Naive thymus-derived CD4-positive, alpha-beta T cell (primary cell): ENCODE measurements around the gene RELN. TPM values are rescaled to one million over a fixed set of nuclear protein-coding genes. Genes with fewer than 3 reads are reported as not detected.

Experiments
- ATAC-seq: fragments of 150-1000 bp; cut with Tn5 transposase; 2 replicates; pipeline ENCODE4 v1.10.0; 2021; ENCODE audit warnings: mild to moderate bottlenecking, moderate library complexity
- CTCF ChIA-PET: fragments of 350-600 bp; sonication (Branson Sonifier 250); formaldehyde crosslinking; loops from one replicate; lab custom pipeline; 2021; ENCODE audit warnings: antibody characterized with exemption; lab: Charles Lee
- POLR2A ChIA-PET: fragments of 350-600 bp; sonication (Branson Sonifier 250); formaldehyde crosslinking; loops from one replicate; lab custom pipeline; 2021; ENCODE audit warnings: antibody characterized with exemption, inconsistent platforms; lab: Charles Lee
- DNase-seq, 9 donors: peaks; one replicate each; pipeline versions ENCODE4 v3.0.0 to v3.0.0-alpha.2; 2020 to 2022; ENCODE audit warnings: mixed read lengths in 1 of 9
- H3K27ac ChIP-seq: one replicate; pipeline ENCODE4 v1.7.0; 2013; ENCODE audit warnings: mild to moderate bottlenecking, low read depth, low read length, moderate library complexity
- H3K27me3 ChIP-seq, 2 donors: one replicate each; pipeline ENCODE4 v1.7.0; 2013; ENCODE audit warnings: low read length in 2 of 2, mild to moderate bottlenecking in 2 of 2, moderate library complexity in 2 of 2; ENCODE audit not compliant: control insufficient read depth in 2 of 2, insufficient read depth in 2 of 2
- H3K36me3 ChIP-seq, 3 experiments: 1 replicate in 2 of 3; 2 replicates in 1 of 3; pipeline ENCODE4 v1.7.0; 2013; ENCODE audit warnings: low read length in 3 of 3, mild to moderate bottlenecking in 3 of 3, moderate library complexity in 1 of 3; ENCODE audit not compliant: insufficient read depth in 3 of 3, control insufficient read depth in 2 of 3
- H3K4me1 ChIP-seq, 2 donors: one replicate each; pipeline ENCODE4 v1.7.0; 2013; ENCODE audit warnings: low read length in 2 of 2, mild to moderate bottlenecking in 2 of 2, moderate library complexity in 1 of 2; ENCODE audit not compliant: control insufficient read depth in 2 of 2, insufficient read depth in 2 of 2
- H3K4me3 ChIP-seq: 2 replicates; pipeline ENCODE4 v1.7.0; 2013; ENCODE audit warnings: mild to moderate bottlenecking, low read length
- H3K9me3 ChIP-seq, 3 experiments: 1 replicate in 2 of 3; 2 replicates in 1 of 3; pipeline ENCODE4 v1.7.0; 2013; ENCODE audit warnings: low read length in 3 of 3; ENCODE audit not compliant: control insufficient read depth in 2 of 3
- H3K27ac Mint-ChIP-seq, 9 donors: one replicate each; pipeline ENCODE4 v1.8.0; 2020 to 2022; ENCODE audit warnings: mixed read lengths in 9 of 9, mild to moderate bottlenecking in 8 of 9, moderate library complexity in 5 of 9, inconsistent platforms in 2 of 9
- H3K27me3 Mint-ChIP-seq, 5 donors: one replicate each; pipeline ENCODE4 v1.8.0; 2021 to 2022; ENCODE audit warnings: mixed read lengths in 5 of 5, mild to moderate bottlenecking in 1 of 5
- H3K36me3 Mint-ChIP-seq, 5 donors: one replicate each; pipeline ENCODE4 v1.8.0; 2020 to 2022; ENCODE audit warnings: mixed read lengths in 5 of 5, mild to moderate bottlenecking in 3 of 5, inconsistent platforms in 1 of 5
- H3K4me1 Mint-ChIP-seq, 7 donors: one replicate each; pipeline ENCODE4 v1.8.0; 2020 to 2022; ENCODE audit warnings: mixed read lengths in 7 of 7, mild to moderate bottlenecking in 3 of 7, inconsistent platforms in 1 of 7
- H3K4me3 Mint-ChIP-seq, 10 donors: one replicate each; pipeline ENCODE4 v1.8.0; 2020 to 2022; ENCODE audit warnings: mild to moderate bottlenecking in 10 of 10, mixed read lengths in 10 of 10, moderate library complexity in 6 of 10, inconsistent platforms in 2 of 10
- H3K9me3 Mint-ChIP-seq, 11 donors: one replicate each; pipeline ENCODE4 v1.8.0; 2020 to 2022; ENCODE audit warnings: mixed read lengths in 11 of 11, mild to moderate bottlenecking in 4 of 11, inconsistent platforms in 1 of 11, moderate library complexity in 1 of 11
- intact Hi-C, 2 donors: fragments of 100-400 bp; cut with micrococcal nuclease; formaldehyde crosslinking; loops; one replicate each; pipeline ENCODE4 v1.15.1; 2023
- polyA plus RNA-seq, 2 donors: library from polyadenylated mRNA; unstranded; fragments of 300-500 nt; fragmentation: Illumina TruSeq; gene quantifications; one replicate each; pipeline ENCODE4 v1.2.3, GENCODE V29; 2021
- total RNA-seq, 6 experiments: library from RNA in 5 of 6; stranded (reverse) in 5 of 6; gene quantifications; 1 replicate in 5 of 6; 2 replicates in 1 of 6; pipeline ENCODE4 v1.2.3 and lab custom pipeline; 2021 to 2026

RELN gene
- total and polyA plus RNA-seq, 7 experiments from 2014 or later: not detected

GRCh38 chr7:103622274-103622673 is 367.2 kb downstream of the RELN start:
- CTCF ChIA-PET: no interaction called here
- H3K36me3 Mint-ChIP-seq: peaks cover 0 to 6% (median 0%) of the 10 kb centered on the region in 5 donors
- intact Hi-C loops: no loop called here

GRCh38 chr7:103613655-103614642 is 375.5 kb downstream of the RELN start:
- no peak overlapping the region for H3K27ac ChIP-seq
- no peak overlapping the region for H3K4me3 ChIP-seq
- DNase-seq (no peak), ATAC-seq (no peak)
- Mint-ChIP-seq H3K9me3 (no peaks in the 10 kb centered on the region), H3K36me3 (no peaks in the 10 kb centered on the region), H3K4me1 (no peaks in the 10 kb centered on the region), H3K27me3 (peaks cover 3 to 29% (median 14%) of the 10 kb centered on the region in 5 donors), H3K27ac (no peak overlapping the region), H3K4me3 (no peak overlapping the region)
- POLR2A ChIA-PET: no interaction called here
- H3K9me3 ChIP-seq: no peaks in the 10 kb centered on the region
- H3K36me3 ChIP-seq: no peaks in the 10 kb centered on the region
- peaks cover 4 to 5% of the 10 kb centered on the region in 2 donors for H3K27me3 ChIP-seq
- H3K4me1 ChIP-seq: no peaks in the 10 kb centered on the region
- intact Hi-C loops: no loop called here
- CTCF ChIA-PET: no interaction called here

More at GRCh38 chr7:103622274-103622673, 367.2 kb downstream of the RELN start:
- Mint-ChIP-seq H3K27ac (no peak overlapping the region), H3K27me3 (peaks cover 0 to 34% (median 24%) of the 10 kb centered on the region in 5 donors), H3K4me3 (no peak overlapping the region), H3K4me1 (no peaks in the 10 kb centered on the region), H3K9me3 (peaks cover 0 to 2% (median 0%) of the 10 kb centered on the region in 11 donors)
- Histone ChIP-seq H3K27me3 (no peaks in the 10 kb centered on the region), H3K4me3 (no peak overlapping the region), H3K36me3 (no peaks in the 10 kb centered on the region), H3K4me1 (no peaks in the 10 kb centered on the region), H3K27ac (no peak overlapping the region), H3K9me3 (no peaks in the 10 kb centered on the region)
- no peak for DNase-seq
- POLR2A ChIA-PET: no interaction called here
- no peak for ATAC-seq

GRCh38 chr7:103609778-103610177 is 379.7 kb downstream of the RELN start:
- no peak for DNase-seq
- H3K4me3 Mint-ChIP-seq: no peak overlapping the region
- H3K9me3 Mint-ChIP-seq: peaks cover 0 to 2% (median 0%) of the 10 kb centered on the region in 11 donors

GRCh38 chr7:103605640-103606039 is 383.8 kb downstream of the RELN start:
- H3K27ac Mint-ChIP-seq: no peak overlapping the region
- H3K27me3 Mint-ChIP-seq: peaks cover 0 to 27% (median 18%) of the 10 kb centered on the region in 5 donors
- H3K4me3 Mint-ChIP-seq: no peak overlapping the region
- H3K4me1 Mint-ChIP-seq: no peaks in the 10 kb centered on the region
- peaks cover 0 to 2% (median 0%) of the 10 kb centered on the region in 11 donors for H3K9me3 Mint-ChIP-seq
- ChIA-PET CTCF (no interaction called here), POLR2A (no interaction called here)
- Histone ChIP-seq H3K4me3 (no peak overlapping the region), H3K27ac (no peak overlapping the region), H3K9me3 (no peaks in the 10 kb centered on the region), H3K36me3 (no peaks in the 10 kb centered on the region), H3K27me3 (no peaks in the 10 kb centered on the region), H3K4me1 (no peaks in the 10 kb centered on the region)
- intact Hi-C loops: no loop called here
- H3K36me3 Mint-ChIP-seq: no peaks in the 10 kb centered on the region
- DNase-seq (no peak), ATAC-seq (no peak)

More at GRCh38 chr7:103609778-103610177, 379.7 kb downstream of the RELN start:
- Histone ChIP-seq H3K27me3 (peaks cover 0 to 5% of the 10 kb centered on the region in 2 donors), H3K4me1 (no peaks in the 10 kb centered on the region), H3K4me3 (no peak overlapping the region), H3K9me3 (no peaks in the 10 kb centered on the region), H3K36me3 (no peaks in the 10 kb centered on the region), H3K27ac (no peak overlapping the region)
- intact Hi-C loops: no loop called here
- ChIA-PET CTCF (no interaction called here), POLR2A (no interaction called here)
- Mint-ChIP-seq H3K27ac (no peak overlapping the region), H3K27me3 (peaks cover 0 to 14% (median 8%) of the 10 kb centered on the region in 5 donors), H3K36me3 (no peaks in the 10 kb centered on the region), H3K4me1 (no peaks in the 10 kb centered on the region)
- no peak for ATAC-seq

- H3K27ac Mint-ChIP-seq: no peak overlapping the region
- peaks cover 8 to 43% (median 22%) of the 10 kb centered on the region in 5 donors for H3K27me3 Mint-ChIP-seq
- POLR2A ChIA-PET: no interaction called here
Observed at GRCh38 chr7:103598326-103598905, 391.0 kb downstream of the RELN start.

GRCh38 chr7:103597606-103598005 is 391.9 kb downstream of the RELN start:
- DNase-seq (no peak), ATAC-seq (no peak)
- Mint-ChIP-seq H3K4me1 (no peaks in the 10 kb centered on the region), H3K4me3 (no peak overlapping the region), H3K36me3 (no peaks in the 10 kb centered on the region), H3K9me3 (no peaks in the 10 kb centered on the region), H3K27ac (no peak overlapping the region), H3K27me3 (peaks cover 8 to 43% (median 22%) of the 10 kb centered on the region in 5 donors)
- no peak overlapping the region for H3K27ac ChIP-seq
- intact Hi-C loops: no loop called here
- no peak overlapping the region for H3K4me3 ChIP-seq
- H3K27me3 ChIP-seq: no peaks in the 10 kb centered on the region
- H3K9me3 ChIP-seq: no peaks in the 10 kb centered on the region
- CTCF ChIA-PET: no interaction called here
- H3K36me3 ChIP-seq: no peaks in the 10 kb centered on the region
- POLR2A ChIA-PET: no interaction called here
- H3K4me1 ChIP-seq: no peaks in the 10 kb centered on the region

More at GRCh38 chr7:103598326-103598905, 391.0 kb downstream of the RELN start:
- Histone ChIP-seq H3K9me3 (no peaks in the 10 kb centered on the region), H3K36me3 (no peaks in the 10 kb centered on the region), H3K27ac (no peak overlapping the region), H3K27me3 (no peaks in the 10 kb centered on the region), H3K4me3 (no peak overlapping the region), H3K4me1 (no peaks in the 10 kb centered on the region)
- CTCF ChIA-PET: no interaction called here
- H3K9me3 Mint-ChIP-seq: no peaks in the 10 kb centered on the region
- H3K4me3 Mint-ChIP-seq: no peak overlapping the region
- DNase-seq (no peak), ATAC-seq (no peak)
- intact Hi-C loops: no loop called here
- no peaks in the 10 kb centered on the region for H3K36me3 Mint-ChIP-seq
- H3K4me1 Mint-ChIP-seq: no peaks in the 10 kb centered on the region
